ENCODE measurements around the gene GCGR. TPM values are rescaled to one million over a fixed set of nuclear protein-coding genes. Genes with fewer than 3 reads are reported as not detected.

The GCGR gene
- total and polyA plus RNA-seq, 7 experiments from 2014 or later, result not detected

GRCh38 chr17:81849457-81849856 lies 45.5 kb downstream of the GCGR start:
- Mint-ChIP-seq H3K4me3 (no peak overlapping the region), H3K27me3 (no peaks in the 10 kb centered on the region), H3K36me3 (peaks cover 0 to 28% (median 4%) of the 10 kb centered on the region in 5 donors), H3K9me3 (no peaks in the 10 kb centered on the region), H3K27ac (no peak overlapping the region), H3K4me1 (peaks cover 0 to 11% (median 0%) of the 10 kb centered on the region in 7 donors)
- intact Hi-C loops (cut with micrococcal nuclease), result no loop called here
- Histone ChIP-seq H3K4me1 (ENCODE audit: control insufficient read depth in 2 of 2, insufficient read depth in 2 of 2, low read length in 2 of 2) (no peaks in the 10 kb centered on the region), H3K27ac (ENCODE audit: low read depth, low read length) (no peak overlapping the region), H3K27me3 (ENCODE audit: control insufficient read depth in 2 of 2, insufficient read depth in 2 of 2, low read length in 2 of 2) (no peaks in the 10 kb centered on the region), H3K36me3 (ENCODE audit: control insufficient read depth in 2 of 3, insufficient read depth in 3 of 3, low read length in 3 of 3) (peaks cover 5 to 69% (median 16%) of the 10 kb centered on the region in 3 experiments), H3K9me3 (ENCODE audit: control insufficient read depth in 2 of 3, low read length in 3 of 3) (no peaks in the 10 kb centered on the region), H3K4me3 (ENCODE audit: low read length) (no peak overlapping the region)
- ATAC-seq (no peak), DNase-seq (no peak)
- ChIA-PET POLR2A (no interaction called here), CTCF (no interaction called here)

- H3K4me3 ChIP-seq (ENCODE audit: low read length), result no peak overlapping the region
- peaks cover 7 to 65% (median 13%) of the 10 kb centered on the region in 3 experiments for H3K36me3 ChIP-seq (ENCODE audit: control insufficient read depth in 2 of 3, insufficient read depth in 3 of 3, low read length in 3 of 3)
- ATAC-seq (no peak), DNase-seq (no peak)
- CTCF ChIA-PET, result no interaction called here
- H3K36me3 Mint-ChIP-seq, result peaks cover 0 to 22% (median 4%) of the 10 kb centered on the region in 5 donors
- no peaks in the 10 kb centered on the region for H3K9me3 ChIP-seq (ENCODE audit: control insufficient read depth in 2 of 3, low read length in 3 of 3)
- no peaks in the 10 kb centered on the region for H3K9me3 Mint-ChIP-seq
- no peak overlapping the region for H3K4me3 Mint-ChIP-seq
- H3K27me3 Mint-ChIP-seq, result no peaks in the 10 kb centered on the region
- H3K4me1 ChIP-seq (ENCODE audit: control insufficient read depth in 2 of 2, insufficient read depth in 2 of 2, low read length in 2 of 2), result no peaks in the 10 kb centered on the region
- POLR2A ChIA-PET, result interaction anchor here (2.5 kb wide), 1 partner anchor 18 kb away, joined by 7 read pairs; the partner anchor contains the start of gene MCRIP1
- H3K4me1 Mint-ChIP-seq, result peaks cover 0 to 13% (median 4%) of the 10 kb centered on the region in 7 donors
- no peaks in the 10 kb centered on the region for H3K27me3 ChIP-seq (ENCODE audit: control insufficient read depth in 2 of 2, insufficient read depth in 2 of 2, low read length in 2 of 2)
- intact Hi-C loops (cut with micrococcal nuclease), result no loop called here
- no peak overlapping the region for H3K27ac ChIP-seq (ENCODE audit: low read depth, low read length)
- H3K27ac Mint-ChIP-seq, result peak overlapping the region in 1 of 9 donors; percentile 72
These were observed 47.5 kb downstream of the GCGR start for GRCh38 chr17:81851423-81851822.

- ChIA-PET CTCF (no interaction called here), POLR2A (interaction anchor here (2.5 kb wide), 1 partner anchor 19 kb away, joined by 7 read pairs; the partner anchor contains the start of gene MCRIP1)
- H3K27me3 ChIP-seq (ENCODE audit: control insufficient read depth in 2 of 2, insufficient read depth in 2 of 2, low read length in 2 of 2), result no peaks in the 10 kb centered on the region
- peaks cover 7 to 62% (median 13%) of the 10 kb centered on the region in 3 experiments for H3K36me3 ChIP-seq (ENCODE audit: control insufficient read depth in 2 of 3, insufficient read depth in 3 of 3, low read length in 3 of 3)
- H3K9me3 ChIP-seq (ENCODE audit: control insufficient read depth in 2 of 3, low read length in 3 of 3), result no peaks in the 10 kb centered on the region
- intact Hi-C loops (cut with micrococcal nuclease), result no loop called here
- H3K9me3 Mint-ChIP-seq, result no peaks in the 10 kb centered on the region
- H3K36me3 Mint-ChIP-seq, result peaks cover 0 to 21% (median 4%) of the 10 kb centered on the region in 5 donors
- no peak overlapping the region for H3K27ac ChIP-seq (ENCODE audit: low read depth, low read length)
- ATAC-seq, result no peak
- H3K4me3 Mint-ChIP-seq, result no peak overlapping the region
- no peak overlapping the region for H3K4me3 ChIP-seq (ENCODE audit: low read length)
- peak overlapping the region in 1 of 9 donors; percentile 72 for H3K27ac Mint-ChIP-seq
- no peak for DNase-seq
- no peaks in the 10 kb centered on the region for H3K27me3 Mint-ChIP-seq
- no peaks in the 10 kb centered on the region for H3K4me1 ChIP-seq (ENCODE audit: control insufficient read depth in 2 of 2, insufficient read depth in 2 of 2, low read length in 2 of 2)
- H3K4me1 Mint-ChIP-seq, result peaks cover 0 to 13% (median 4%) of the 10 kb centered on the region in 7 donors
These were observed 48.3 kb downstream of the GCGR start for GRCh38 chr17:81852237-81852636.

GRCh38 chr17:81854974-81855774 lies 51.2 kb downstream of the GCGR start:
- peak; percentile 30 for ATAC-seq
- H3K36me3 ChIP-seq (ENCODE audit: control insufficient read depth in 2 of 3, insufficient read depth in 3 of 3, low read length in 3 of 3), result peaks cover 13 to 62% (median 13%) of the 10 kb centered on the region in 3 experiments

GRCh38 chr17:81858170-81858966 lies 54.4 kb downstream of the GCGR start:
- peak overlapping the region; percentile 86 for H3K27ac ChIP-seq (ENCODE audit: low read depth, low read length)
- no peaks in the 10 kb centered on the region for H3K9me3 ChIP-seq (ENCODE audit: control insufficient read depth in 2 of 3, low read length in 3 of 3)
- ATAC-seq (no peak), DNase-seq (no peak)
- H3K36me3 Mint-ChIP-seq, result peaks cover 0 to 29% (median 5%) of the 10 kb centered on the region in 5 donors
- H3K27me3 ChIP-seq (ENCODE audit: control insufficient read depth in 2 of 2, insufficient read depth in 2 of 2, low read length in 2 of 2), result no peaks in the 10 kb centered on the region
- H3K9me3 Mint-ChIP-seq, result peaks cover 0 to 8% (median 0%) of the 10 kb centered on the region in 11 donors
- H3K4me3 ChIP-seq (ENCODE audit: low read length), result no peak overlapping the region
- H3K4me1 Mint-ChIP-seq, result peaks cover 15 to 47% (median 35%) of the 10 kb centered on the region in 7 donors
- peaks cover 0 to 5% (median 0%) of the 10 kb centered on the region in 5 donors for H3K27me3 Mint-ChIP-seq
- POLR2A ChIA-PET, result interaction anchor here (1.0 to 1.9 kb wide), 2 partner anchors 12 to 69 kb away, joined by 5 to 18 read pairs; partner anchors contain the start of genes ARHGDIA and MAFG
- H3K4me3 Mint-ChIP-seq, result peak overlapping the region; percentile 27 to 91 (median 88)
- peaks cover 9 to 42% (median 9%) of the 10 kb centered on the region in 3 experiments for H3K36me3 ChIP-seq (ENCODE audit: control insufficient read depth in 2 of 3, insufficient read depth in 3 of 3, low read length in 3 of 3)
- peaks cover 20 to 27% of the 10 kb centered on the region in 2 donors for H3K4me1 ChIP-seq (ENCODE audit: control insufficient read depth in 2 of 2, insufficient read depth in 2 of 2, low read length in 2 of 2)
- intact Hi-C loops (cut with micrococcal nuclease), result no loop called here
- CTCF ChIA-PET, result interaction anchor here (0.6 kb wide), 1 partner anchor 547 kb away, joined by 4 read pairs; no protein-coding TSS in a partner anchor
- H3K27ac Mint-ChIP-seq, result peak overlapping the region in 2 of 9 donors; percentile 5 to 31

More at GRCh38 chr17:81854974-81855774, 51.2 kb downstream of the GCGR start:
- Mint-ChIP-seq H3K36me3 (peaks cover 0 to 31% (median 5%) of the 10 kb centered on the region in 5 donors), H3K4me1 (peaks cover 7 to 32% (median 26%) of the 10 kb centered on the region in 7 donors), H3K4me3 (no peak overlapping the region), H3K27me3 (no peaks in the 10 kb centered on the region), H3K9me3 (no peaks in the 10 kb centered on the region), H3K27ac (no peak overlapping the region)
- Histone ChIP-seq H3K4me1 (ENCODE audit: control insufficient read depth in 2 of 2, insufficient read depth in 2 of 2, low read length in 2 of 2) (peaks cover 11 to 17% of the 10 kb centered on the region in 2 donors), H3K9me3 (ENCODE audit: control insufficient read depth in 2 of 3, low read length in 3 of 3) (no peaks in the 10 kb centered on the region), H3K27me3 (ENCODE audit: control insufficient read depth in 2 of 2, insufficient read depth in 2 of 2, low read length in 2 of 2) (no peaks in the 10 kb centered on the region), H3K4me3 (ENCODE audit: low read length) (no peak overlapping the region), H3K27ac (ENCODE audit: low read depth, low read length) (no peak overlapping the region)
- intact Hi-C loops (cut with micrococcal nuclease), result no loop called here
- POLR2A ChIA-PET, result interaction anchor here (0.7 to 1.9 kb wide), 4 partner anchors 15 to 333 kb away, joined by 3 to 15 read pairs (median 4); partner anchors contain the start of genes ARHGDIA and DCXR
- no peak for DNase-seq
- CTCF ChIA-PET, result interaction anchor here (0.6 kb wide), 1 partner anchor 760 kb away, joined by 5 read pairs; no protein-coding TSS in a partner anchor

Measured in naive thymus-derived CD4-positive, alpha-beta T cell (primary cell).